Endodermal cell (in vitro differentiated cells): ENCODE data around the gene GUCA2A. TPM values are rescaled to one million over a fixed set of nuclear protein-coding genes. Genes with fewer than 3 reads are reported as not detected.
A peak's percentile ranks its signal among the peaks of the same experiment; 100 is the strongest.

ENCODE experiments used
- DNase-seq: peaks from one replicate; pipeline ENCODE4 v3.0.0-alpha.2; 2017
- H3K27ac ChIP-seq: 2 replicates; pipeline ENCODE4 v1.5.1; 2013; ENCODE audit warnings: mild to moderate bottlenecking, low read depth, low read length, moderate library complexity
- H3K27me3 ChIP-seq: 2 replicates; pipeline ENCODE4 v1.6.1; 2013; ENCODE audit warnings: mild to moderate bottlenecking, low read length, moderate library complexity; ENCODE audit not compliant: insufficient read depth, control insufficient read depth, poor library complexity, severe bottlenecking
- H3K36me3 ChIP-seq: 2 replicates; pipeline ENCODE4 v1.7.0; 2013; ENCODE audit warnings: mild to moderate bottlenecking, low read length, moderate library complexity; ENCODE audit not compliant: control insufficient read depth, insufficient read depth
- H3K4me1 ChIP-seq: one replicate; pipeline ENCODE4 v1.7.0; 2013; ENCODE audit warnings: low read length; ENCODE audit not compliant: control insufficient read depth, insufficient read depth
- H3K4me3 ChIP-seq: 2 replicates; pipeline ENCODE4 v1.5.1; 2013; ENCODE audit warnings: mild to moderate bottlenecking, low read length, moderate library complexity
- H3K9ac ChIP-seq: 2 replicates; pipeline ENCODE4 v1.6.1; 2013; ENCODE audit warnings: mild to moderate bottlenecking, low read length, moderate library complexity; ENCODE audit not compliant: poor library complexity, severe bottlenecking; ENCODE audit errors: extremely low read depth
- H3K9me3 ChIP-seq: 2 replicates; pipeline ENCODE4 v1.6.1; 2013; ENCODE audit warnings: mild to moderate bottlenecking, low read length, moderate library complexity; ENCODE audit not compliant: control insufficient read depth
- H3K27ac Mint-ChIP-seq: 2 replicates; pipeline ENCODE4 v1.8.0; 2020; ENCODE audit warnings: mixed read lengths
- H3K27me3 Mint-ChIP-seq: 2 replicates; pipeline ENCODE4 v1.8.0; 2021; ENCODE audit warnings: mild to moderate bottlenecking, mixed read lengths; ENCODE audit not compliant: insufficient read depth
- H3K36me3 Mint-ChIP-seq: 2 replicates; pipeline ENCODE4 v1.8.0; 2020; ENCODE audit warnings: low read depth, mixed read lengths
- H3K4me1 Mint-ChIP-seq: 2 replicates; pipeline ENCODE4 v1.8.0; 2020; ENCODE audit warnings: mixed read lengths
- H3K4me3 Mint-ChIP-seq: 2 replicates; pipeline ENCODE4 v1.8.0; 2020; ENCODE audit warnings: mild to moderate bottlenecking, moderate library complexity, mixed read lengths
- H3K9me3 Mint-ChIP-seq: 2 replicates; pipeline ENCODE4 v1.8.0; 2020; ENCODE audit warnings: mild to moderate bottlenecking, mixed read lengths
- WGBS, 2 experiments: methylation state at CpG; one replicate each; pipeline versions ENCODE4 v1.1.5 to v1.1.7; 2013; ENCODE audit warnings: missing lambda C conversion rate in 2 of 2, mixed read lengths in 1 of 2; ENCODE audit not compliant: insufficient coverage in 1 of 2, insufficient read length in 1 of 2; 5-methylcytosine and 5-hydroxymethylcytosine counted together
- total RNA-seq, 2 donors: library from RNA; stranded (reverse); fragmentation: NEBNext Ultra II Directional in 1 of 2; extraction: Animal tissue kit (Norgen Biotek cat#: 25700) in 1 of 2; gene quantifications; 2 replicates in 1 of 2; 3 replicates in 1 of 2; pipeline ENCODE4 v1.2.1, GENCODE V29; 2021
- TF ChIP-seq, protein P1 (sequence below): fragments of 200-600 bp; sonication (generic); conservative IDR thresholded peaks from 2 replicates; pipeline ENCODE4 v1.5.0; 2021; ENCODE audit warnings: antibody characterized with exemption, mild to moderate bottlenecking

Gene GUCA2A
- total RNA-seq, 2 donors from 2014 or later = 1.9 TPM; not detected in 1

DNA sequence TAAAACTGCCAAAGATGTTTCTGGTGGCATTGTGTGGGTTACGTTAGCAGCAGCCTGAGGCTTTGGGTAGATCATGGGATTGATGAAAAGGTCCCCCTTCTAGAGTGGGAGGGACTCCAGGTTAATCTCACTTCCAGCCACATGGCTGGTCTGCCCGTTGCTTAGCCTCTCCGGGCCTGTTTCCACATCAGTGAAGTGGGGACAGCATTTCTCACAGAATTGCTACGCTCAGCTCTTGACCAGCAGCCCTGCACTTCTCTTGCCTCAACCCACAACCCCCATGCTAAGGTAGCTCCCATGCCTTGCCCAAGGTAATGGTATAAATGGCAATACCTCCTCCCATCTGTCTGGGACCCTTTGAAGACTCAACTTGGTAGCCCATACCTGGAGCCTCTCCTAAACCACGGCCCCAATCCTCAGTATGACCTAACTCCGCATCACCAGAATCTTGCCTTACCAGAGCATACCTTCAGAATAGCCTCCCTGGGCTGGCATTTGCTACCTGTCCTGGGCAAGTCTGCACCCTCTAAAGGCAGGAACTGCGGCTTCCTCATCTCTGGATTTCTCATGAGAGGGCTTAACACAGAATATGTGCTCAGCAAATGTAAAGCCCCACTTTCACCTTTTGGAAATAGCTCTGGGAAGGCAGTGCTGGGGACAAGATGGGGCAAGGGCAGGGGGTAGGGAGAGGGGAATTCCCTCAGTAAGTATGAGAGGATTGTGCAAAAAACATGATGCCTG is 10.9 kb upstream of the GUCA2A start:
- no peak overlapping the region for H3K27ac ChIP-seq
- Mint-ChIP-seq H3K4me3 (no peak overlapping the region), H3K9me3 (no peaks in the 10 kb centered on the region), H3K27ac (no peak overlapping the region), H3K4me1 (peaks cover 41% of the 10 kb centered on the region), H3K27me3 (no peaks in the 10 kb centered on the region), H3K36me3 (peaks cover 4% of the 10 kb centered on the region)
- no peaks in the 10 kb centered on the region for H3K9me3 ChIP-seq
- TF ChIP-seq, protein P1, sequence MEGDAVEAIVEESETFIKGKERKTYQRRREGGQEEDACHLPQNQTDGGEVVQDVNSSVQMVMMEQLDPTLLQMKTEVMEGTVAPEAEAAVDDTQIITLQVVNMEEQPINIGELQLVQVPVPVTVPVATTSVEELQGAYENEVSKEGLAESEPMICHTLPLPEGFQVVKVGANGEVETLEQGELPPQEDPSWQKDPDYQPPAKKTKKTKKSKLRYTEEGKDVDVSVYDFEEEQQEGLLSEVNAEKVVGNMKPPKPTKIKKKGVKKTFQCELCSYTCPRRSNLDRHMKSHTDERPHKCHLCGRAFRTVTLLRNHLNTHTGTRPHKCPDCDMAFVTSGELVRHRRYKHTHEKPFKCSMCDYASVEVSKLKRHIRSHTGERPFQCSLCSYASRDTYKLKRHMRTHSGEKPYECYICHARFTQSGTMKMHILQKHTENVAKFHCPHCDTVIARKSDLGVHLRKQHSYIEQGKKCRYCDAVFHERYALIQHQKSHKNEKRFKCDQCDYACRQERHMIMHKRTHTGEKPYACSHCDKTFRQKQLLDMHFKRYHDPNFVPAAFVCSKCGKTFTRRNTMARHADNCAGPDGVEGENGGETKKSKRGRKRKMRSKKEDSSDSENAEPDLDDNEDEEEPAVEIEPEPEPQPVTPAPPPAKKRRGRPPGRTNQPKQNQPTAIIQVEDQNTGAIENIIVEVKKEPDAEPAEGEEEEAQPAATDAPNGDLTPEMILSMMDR = no peak
- peaks cover 23% of the 10 kb centered on the region for H3K36me3 ChIP-seq
- H3K4me3 ChIP-seq = no peak overlapping the region
- no peak overlapping the region for H3K9ac ChIP-seq
- H3K4me1 ChIP-seq = peaks cover 27% of the 10 kb centered on the region
- no peak for DNase-seq
- 95% methylated on average over 6 to 7 of the region's 7 CpGs for WGBS, 2 experiments
- H3K27me3 ChIP-seq = no peaks in the 10 kb centered on the region

GRCh38 chr1:42173961-42174735 is 9.6 kb upstream of the GUCA2A start:
- peaks cover 23% of the 10 kb centered on the region for H3K36me3 ChIP-seq
- H3K9ac ChIP-seq = no peak overlapping the region
- H3K4me1 Mint-ChIP-seq = peaks cover 28% of the 10 kb centered on the region
- no peak overlapping the region for H3K27ac ChIP-seq
- 92 to 97% methylated on average over 5 to 6 of the region's 8 CpGs for WGBS, 2 experiments
- H3K27me3 ChIP-seq = no peaks in the 10 kb centered on the region
- no peak overlapping the region for H3K4me3 Mint-ChIP-seq
- H3K9me3 Mint-ChIP-seq = no peaks in the 10 kb centered on the region
- H3K4me1 ChIP-seq = peaks cover 17% of the 10 kb centered on the region
- no peak overlapping the region for H3K27ac Mint-ChIP-seq
- no peaks in the 10 kb centered on the region for H3K27me3 Mint-ChIP-seq
- no peak for DNase-seq
- TF ChIP-seq, protein P1 = no peak
- no peak overlapping the region for H3K4me3 ChIP-seq
- peaks cover 4% of the 10 kb centered on the region for H3K36me3 Mint-ChIP-seq
- no peaks in the 10 kb centered on the region for H3K9me3 ChIP-seq

DNA sequence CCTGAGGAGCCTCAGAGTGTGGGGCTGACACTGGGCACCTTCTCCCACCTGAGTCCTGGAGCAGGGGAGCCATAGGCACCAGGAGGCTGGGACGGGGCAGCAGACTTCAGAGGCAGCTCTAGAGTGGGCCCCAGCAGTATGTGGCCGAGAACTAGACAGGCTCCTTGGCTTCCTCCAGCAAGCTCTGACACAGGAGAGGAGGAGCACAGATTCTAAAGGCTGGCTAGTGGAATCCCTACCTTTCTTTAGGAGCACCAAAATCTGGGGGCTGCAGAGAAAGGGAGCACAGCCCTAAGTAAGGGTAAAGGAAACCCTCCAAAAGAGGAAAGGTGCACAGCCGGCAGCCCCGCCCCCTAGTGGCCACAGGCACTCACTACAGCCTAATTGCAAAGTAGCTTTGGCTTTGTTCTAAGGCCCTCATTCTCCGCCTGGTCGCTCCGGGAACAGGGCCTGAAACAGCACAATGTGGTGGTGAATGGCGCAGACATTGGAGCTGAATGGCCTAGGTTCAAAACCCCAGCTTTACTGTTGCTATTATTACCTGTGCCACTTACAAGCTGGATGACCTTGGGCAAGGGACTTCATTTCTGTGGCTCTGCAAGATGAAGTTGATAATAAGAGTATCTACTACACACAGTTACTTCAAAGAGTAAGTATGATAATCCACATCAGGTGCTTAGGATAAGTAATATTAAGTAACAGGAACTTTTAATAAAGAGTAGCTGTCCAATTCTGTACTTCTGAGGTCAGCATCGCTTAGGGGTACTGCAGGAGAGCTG is 8.8 kb upstream of the GUCA2A start:
- Histone ChIP-seq H3K9ac (no peak overlapping the region), H3K4me3 (no peak overlapping the region), H3K9me3 (no peaks in the 10 kb centered on the region), H3K27me3 (no peaks in the 10 kb centered on the region), H3K4me1 (peaks cover 13% of the 10 kb centered on the region), H3K36me3 (peaks cover 23% of the 10 kb centered on the region), H3K27ac (peak overlapping the region; percentile 14)
- WGBS, 2 experiments = 43 to 53% methylated on average over 8 to 9 of the region's 9 CpGs
- Mint-ChIP-seq H3K36me3 (peaks cover 4% of the 10 kb centered on the region), H3K4me3 (no peak overlapping the region), H3K9me3 (no peaks in the 10 kb centered on the region), H3K27me3 (no peaks in the 10 kb centered on the region), H3K27ac (no peak overlapping the region), H3K4me1 (peaks cover 26% of the 10 kb centered on the region)
- TF ChIP-seq, protein P1 = peak; percentile 98
- peak; percentile 93 for DNase-seq
